IPS DF 19.7 (cell line): ENCODE results near the gene PARD3.

ENCODE experiments used
- DNase-seq: peaks from one replicate; pipeline ENCODE4 v3.0.0-alpha.2; 2013; ENCODE audit warnings: low read depth, low spot score

PARD3 gene

GRCh38 chr10:34107626-34108516 lies 707.2 kb downstream of the PARD3 start:
- DNase-seq = no peak

- no peak for DNase-seq
Measured at GRCh38 chr10:34106356-34106885, 708.7 kb downstream of the PARD3 start.

GRCh38 chr10:34104829-34105572 lies 710.1 kb downstream of the PARD3 start:
- no peak for DNase-seq

- no peak for DNase-seq
Measured at GRCh38 chr10:34102893-34103506, 712.1 kb downstream of the PARD3 start.

- no peak for DNase-seq
Measured at GRCh38 chr10:34102237-34102673, 712.8 kb downstream of the PARD3 start.

GRCh38 chr10:34101001-34101400 lies 714.1 kb downstream of the PARD3 start:
- DNase-seq = no peak

GRCh38 chr10:34098821-34099567 lies 716.1 kb downstream of the PARD3 start:
- no peak for DNase-seq

GRCh38 chr10:34097682-34098081 lies 717.4 kb downstream of the PARD3 start:
- no peak for DNase-seq

GRCh38 chr10:34094961-34095360 lies 720.1 kb downstream of the PARD3 start:
- no peak for DNase-seq

GRCh38 chr10:34094146-34094696 lies 720.9 kb downstream of the PARD3 start:
- DNase-seq = no peak

- no peak for DNase-seq
Measured at GRCh38 chr10:34092891-34093290, 722.2 kb downstream of the PARD3 start.

- no peak for DNase-seq
Measured at GRCh38 chr10:34091635-34092195, 723.4 kb downstream of the PARD3 start.

GRCh38 chr10:34089253-34089652 lies 725.8 kb downstream of the PARD3 start:
- DNase-seq = no peak

GRCh38 chr10:34088208-34088794 lies 726.8 kb downstream of the PARD3 start:
- DNase-seq = no peak

- DNase-seq = no peak
Measured at GRCh38 chr10:34087095-34087418, 728.0 kb downstream of the PARD3 start.

GRCh38 chr10:34083567-34083966 lies 731.5 kb downstream of the PARD3 start:
- DNase-seq = no peak

- no peak for DNase-seq
Measured at GRCh38 chr10:34081948-34082347, 733.1 kb downstream of the PARD3 start.

GRCh38 chr10:34081347-34081743 lies 733.8 kb downstream of the PARD3 start:
- no peak for DNase-seq

GRCh38 chr10:34080485-34081346 lies 734.4 kb downstream of the PARD3 start:
- DNase-seq = no peak
